Endothelial cell of umbilical vein (primary cell): ENCODE data around the gene KRTAP9-9. TPM values are rescaled to one million over a fixed set of nuclear protein-coding genes. Genes with fewer than 3 reads are reported as not detected.

Experiments
- BruUV-seq: library from RNA; stranded (reverse); fragments of 400-500 nt; replicated peaks from 2 replicates; lab custom pipeline; 2021; lab: Mats Ljungman, UMichigan
- CTCF ChIA-PET: fragments of 300-600, 350-600 bp; sonication (Branson Sonifier 250); formaldehyde crosslinking; loops from one replicate; lab custom pipeline; 2021; ENCODE audit warnings: antibody characterized with exemption, inconsistent platforms; lab: Charles Lee
- POLR2A ChIA-PET: fragments of 300-600, 350-600 bp; sonication (Branson Sonifier 250); formaldehyde crosslinking; loops from one replicate; lab custom pipeline; 2021; ENCODE audit warnings: antibody characterized with exemption, inconsistent platforms; lab: Charles Lee
- DNase-seq: peaks from one replicate; pipeline ENCODE4 v3.0.0-alpha.2; 2011; ENCODE audit warnings: low read depth, low spot score
- FAIRE-seq: peaks from 2 replicates; lab custom pipeline; 2011; peaks lifted over from hg19 to GRCh38; lab: Jason Lieb, UNC
- H2AFZ ChIP-seq: 2 replicates; pipeline ENCODE4 v1.6.0; 2012; ENCODE audit warnings: low read depth, low read length, control low read depth, inconsistent platforms
- H3K27ac ChIP-seq: 2 replicates; pipeline ENCODE4 v1.5.1; 2011; ENCODE audit warnings: low read depth, mild to moderate bottlenecking, control low read depth, low read length, moderate library complexity; ENCODE audit not compliant: insufficient read depth
- H3K27me3 ChIP-seq, 2 experiments: 2 replicates each; pipeline versions ENCODE4 v1.6.0 to v1.6.1; 2011; ENCODE audit warnings: low read length in 2 of 2, mixed read lengths in 1 of 2; ENCODE audit not compliant: control insufficient read depth in 2 of 2, insufficient read depth in 2 of 2
- H3K36me3 ChIP-seq, 2 experiments: 2 replicates in 1 of 2; 3 replicates in 1 of 2; pipeline ENCODE4 v1.5.1; 2011; ENCODE audit warnings: low read length in 2 of 2, mild to moderate bottlenecking in 1 of 2, moderate library complexity in 1 of 2; ENCODE audit not compliant: control insufficient read depth in 2 of 2, insufficient read depth in 2 of 2; ENCODE audit errors: extremely low read depth in 1 of 2
- H3K4me1 ChIP-seq: 3 replicates; pipeline ENCODE4 v1.5.1; 2011; ENCODE audit warnings: mild to moderate bottlenecking, low read length; ENCODE audit not compliant: control insufficient read depth, insufficient read depth; ENCODE audit errors: extremely low read depth
- H3K4me2 ChIP-seq: 2 replicates; pipeline ENCODE4 v1.6.1; 2011; ENCODE audit warnings: low read length, control low read depth, mixed read lengths; ENCODE audit not compliant: insufficient read depth
- H3K4me3 ChIP-seq, 3 experiments: fragments of 200-600 bp in 1 of 3; sonication (generic), shearing (Covaris generic) in 1 of 3; replicated peaks in 1 of 3; 2 replicates each; pipeline ENCODE4 v1.5.1; 2011 to 2016; ENCODE audit warnings: control low read depth in 3 of 3, low read length in 3 of 3, mild to moderate bottlenecking in 2 of 3, inconsistent platforms in 1 of 3, low read depth in 1 of 3, moderate library complexity in 1 of 3; ENCODE audit not compliant: insufficient read depth in 1 of 3
- H3K79me2 ChIP-seq: 2 replicates; pipeline ENCODE4 v1.6.0; 2012; ENCODE audit warnings: low read length, inconsistent platforms; ENCODE audit not compliant: control insufficient read depth, insufficient read depth
- H3K9ac ChIP-seq: replicated peaks from 2 replicates; pipeline ENCODE3; 2011; ENCODE audit warnings: low read length, control low read depth; ENCODE audit not compliant: insufficient read depth; ENCODE audit errors: extremely low read depth
- H3K9me1 ChIP-seq: replicated peaks from 3 replicates; pipeline ENCODE4 v1.6.0; 2011; ENCODE audit warnings: mild to moderate bottlenecking, low read length; ENCODE audit not compliant: control insufficient read depth, insufficient read depth; ENCODE audit errors: extremely low read depth
- H3K9me3 ChIP-seq: replicated peaks from 2 replicates; pipeline ENCODE4 v1.5.1; 2012; ENCODE audit warnings: low read length, inconsistent platforms; ENCODE audit not compliant: control insufficient read depth, insufficient read depth
- H4K20me1 ChIP-seq: replicated peaks from 2 replicates; pipeline ENCODE3; 2011; ENCODE audit warnings: mild to moderate bottlenecking, low read length; ENCODE audit not compliant: control insufficient read depth, insufficient read depth; ENCODE audit errors: extremely low read depth
- EZH2 ChIP-seq: IDR thresholded peaks from 2 replicates; pipeline ENCODE4 v1.6.1; 2012; ENCODE audit warnings: borderline replicate concordance, low read depth, mild to moderate bottlenecking, moderate library complexity, low read length, inconsistent platforms; ENCODE audit not compliant: severe bottlenecking
- FOS ChIP-seq: IDR thresholded peaks from 2 replicates; pipeline ENCODE4 v1.6.1; 2011; ENCODE audit warnings: mild to moderate bottlenecking, low read length, moderate library complexity, borderline replicate concordance; ENCODE audit not compliant: insufficient read depth
- GATA2 ChIP-seq: IDR thresholded peaks from 2 replicates; pipeline ENCODE4 v1.7.0; 2011; ENCODE audit warnings: low read depth, mild to moderate bottlenecking, moderate library complexity, mixed read lengths, low read length; ENCODE audit not compliant: insufficient read length, insufficient read depth
- JUN ChIP-seq: IDR thresholded peaks from 2 replicates; pipeline ENCODE4 v1.6.1; 2011; ENCODE audit warnings: borderline replicate concordance, low read depth; ENCODE audit not compliant: insufficient read length, insufficient read depth
- MYC ChIP-seq: IDR thresholded peaks from one replicate; pipeline ENCODE4 v1.6.1; 2011; ENCODE audit warnings: mild to moderate bottlenecking, low read depth, low read length
- POLR2A ChIP-seq: IDR thresholded peaks from 2 replicates; pipeline ENCODE4 v1.6.1; 2012; ENCODE audit warnings: low read depth, mild to moderate bottlenecking, control low read depth, low read length
- POLR2AphosphoS5 ChIP-seq: IDR thresholded peaks from 2 replicates; pipeline ENCODE4 v1.6.1; 2012; ENCODE audit warnings: low read depth, mild to moderate bottlenecking, control low read depth, low read length, moderate library complexity; ENCODE audit not compliant: insufficient read depth
- dilution Hi-C: fragments of 300-500 bp; cut with MboI; formaldehyde crosslinking; loops from one replicate; pipeline ENCODE4 v1.15.0; 2019; ENCODE audit warnings: low sequenced_read_pairs; ENCODE audit not compliant: extremely low pct_ligation_motif_present
- intact Hi-C: fragments of 100-400 bp; cut with micrococcal nuclease; formaldehyde crosslinking; loops from one replicate; pipeline ENCODE4 v1.10.0; 2022
- polyA plus RNA-seq, 4 experiments: library from polyadenylated mRNA; depleted of rRNA in 3 of 4; stranded (reverse) in 3 of 4; unstranded in 1 of 4; fragments of >200 nt; gene quantifications; 2 replicates each; pipeline versions ENCODE4 v1.2.1 to v1.2.3, GENCODE V29; 2011 to 2012; ENCODE audit warnings: missing spikeins in 1 of 4
- total RNA-seq: library from RNA; stranded (reverse); gene quantifications from 2 replicates; pipeline ENCODE4 v1.2.3, GENCODE V29; 2021
- TF ChIP-seq, protein P1 (sequence below), 2 donors: IDR thresholded peaks; 1 replicate in 1 of 2; 2 replicates in 1 of 2; pipeline ENCODE4 v1.5.1; 2011; ENCODE audit warnings: low read length in 2 of 2, mild to moderate bottlenecking in 2 of 2, moderate library complexity in 2 of 2, control low read depth in 1 of 2, inconsistent platforms in 1 of 2, low read depth in 1 of 2; ENCODE audit not compliant: insufficient read depth in 1 of 2; ENCODE audit errors: extremely low read depth in 1 of 2
- TF ChIP-seq, protein P2 (sequence below): IDR thresholded peaks from 2 replicates; pipeline ENCODE4 v1.6.1; 2011; ENCODE audit not compliant: insufficient read depth, insufficient read length

Gene KRTAP9-9
- total and polyA plus RNA-seq, 2 donors (not counting 3 experiments of a cell fraction or from before 2014, with no cell fraction given): not detected

DNA sequence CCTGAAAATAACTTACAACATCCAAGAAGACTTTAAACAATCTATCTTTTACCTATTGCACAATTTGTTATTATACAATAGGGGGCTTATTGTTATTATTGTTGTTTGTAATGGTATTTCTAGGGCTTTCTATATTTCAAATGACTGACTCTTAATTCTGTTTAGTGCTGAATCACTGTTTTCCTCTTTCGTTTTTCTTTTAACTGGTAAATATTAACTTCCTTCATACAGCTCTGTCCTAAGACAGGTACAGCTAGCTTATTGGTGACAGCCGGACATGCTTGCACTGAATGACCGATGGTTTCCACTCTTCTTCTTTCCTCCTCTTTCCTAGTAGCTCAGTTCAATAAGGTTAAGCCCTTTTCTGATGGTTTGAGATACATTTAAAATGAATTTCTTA, 31.9 kb downstream of the KRTAP9-9 start:
- BruUV-seq: no TSS peak
- no peaks in the 10 kb centered on the region for H3K9me3 ChIP-seq
- no peak overlapping the region for H3K4me3 ChIP-seq
- DNase-seq (no peak), FAIRE-seq (no peak)
- dilution Hi-C loops (no loop called here), intact Hi-C loops (no loop called here)
- ChIA-PET CTCF (no interaction called here), POLR2A (no interaction called here)
- H4K20me1 ChIP-seq: no peaks in the 10 kb centered on the region
- H3K9me1 ChIP-seq: no peaks in the 10 kb centered on the region
- peaks cover 0 to 2% of the 10 kb centered on the region in 2 experiments for H3K27me3 ChIP-seq
- no peak overlapping the region for H3K4me2 ChIP-seq
- no peaks in the 10 kb centered on the region for H3K36me3 ChIP-seq
- H3K4me1 ChIP-seq: no peaks in the 10 kb centered on the region
- H3K79me2 ChIP-seq: no peaks in the 10 kb centered on the region
- no peak overlapping the region for H3K27ac ChIP-seq
- TF ChIP-seq POLR2A: no peak
- TF ChIP-seq EZH2: no peak
- no peak for TF ChIP-seq POLR2AphosphoS5
- TF ChIP-seq, protein P1, sequence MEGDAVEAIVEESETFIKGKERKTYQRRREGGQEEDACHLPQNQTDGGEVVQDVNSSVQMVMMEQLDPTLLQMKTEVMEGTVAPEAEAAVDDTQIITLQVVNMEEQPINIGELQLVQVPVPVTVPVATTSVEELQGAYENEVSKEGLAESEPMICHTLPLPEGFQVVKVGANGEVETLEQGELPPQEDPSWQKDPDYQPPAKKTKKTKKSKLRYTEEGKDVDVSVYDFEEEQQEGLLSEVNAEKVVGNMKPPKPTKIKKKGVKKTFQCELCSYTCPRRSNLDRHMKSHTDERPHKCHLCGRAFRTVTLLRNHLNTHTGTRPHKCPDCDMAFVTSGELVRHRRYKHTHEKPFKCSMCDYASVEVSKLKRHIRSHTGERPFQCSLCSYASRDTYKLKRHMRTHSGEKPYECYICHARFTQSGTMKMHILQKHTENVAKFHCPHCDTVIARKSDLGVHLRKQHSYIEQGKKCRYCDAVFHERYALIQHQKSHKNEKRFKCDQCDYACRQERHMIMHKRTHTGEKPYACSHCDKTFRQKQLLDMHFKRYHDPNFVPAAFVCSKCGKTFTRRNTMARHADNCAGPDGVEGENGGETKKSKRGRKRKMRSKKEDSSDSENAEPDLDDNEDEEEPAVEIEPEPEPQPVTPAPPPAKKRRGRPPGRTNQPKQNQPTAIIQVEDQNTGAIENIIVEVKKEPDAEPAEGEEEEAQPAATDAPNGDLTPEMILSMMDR (IDR thresholded peaks at IDR 0.05; ENCODE audit: extremely low read depth in 1 of 2, insufficient read depth in 1 of 2, low read depth in 1 of 2, low read length in 2 of 2): no peak
- no peak for TF ChIP-seq FOS
- TF ChIP-seq, protein P2, sequence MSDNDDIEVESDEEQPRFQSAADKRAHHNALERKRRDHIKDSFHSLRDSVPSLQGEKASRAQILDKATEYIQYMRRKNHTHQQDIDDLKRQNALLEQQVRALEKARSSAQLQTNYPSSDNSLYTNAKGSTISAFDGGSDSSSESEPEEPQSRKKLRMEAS: no peak
- no peak for TF ChIP-seq MYC
- no peak for TF ChIP-seq GATA2
- no peak for TF ChIP-seq JUN
- H3K9ac ChIP-seq: no peak overlapping the region
- H2AFZ ChIP-seq: no peak overlapping the region
